HepG2 (cell line): ENCODE results near the gene GABRR2. TPM values are rescaled to one million over a fixed set of nuclear protein-coding genes. Genes with fewer than 3 reads are reported as not detected.

Experiments
- SALL1 ChIP-seq: sonication (generic); formaldehyde crosslinking; IDR thresholded peaks from 2 replicates; pipeline ENCODE4 v1.8.0; 2022; ENCODE audit warnings: mild to moderate bottlenecking, missing genetic modification reagents
- YEATS4 ChIP-seq: sonication (generic); formaldehyde crosslinking; IDR thresholded peaks from 2 replicates; pipeline ENCODE4 v1.4.0; 2020; ENCODE audit warnings: missing genetic modification reagents, borderline replicate concordance
- polyA plus RNA-seq, 8 experiments: library from polyadenylated mRNA; depleted of rRNA in 3 of 8; stranded (reverse) in 7 of 8; unstranded in 1 of 8; fragments of >200 nt; fragmentation: Illumina TruSeq in 4 of 8; extraction: Trizol in 4 of 8; gene quantifications; 2 replicates each; pipeline versions ENCODE4 v1.2.1 to v1.2.3, GENCODE V29; 2011 to 2016; ENCODE audit warnings: low read depth in 4 of 8, missing spikeins in 1 of 8, mixed read lengths in 1 of 8; ENCODE audit not compliant: insufficient read depth in 1 of 8
- total RNA-seq, 5 experiments: library from RNA; depleted of rRNA; stranded (reverse); fragments of >200 nt; fragmentation: Illumina TruSeq; extraction: Trizol; gene quantifications; 2 replicates each; pipeline ENCODE4 v1.2.3, GENCODE V29; 2016; ENCODE audit warnings: low read depth in 1 of 5
- TF ChIP-seq, protein P1 (sequence below): sonication (generic); formaldehyde crosslinking; IDR thresholded peaks from 2 replicates; pipeline ENCODE4 v1.5.1; 2020; ENCODE audit warnings: mild to moderate bottlenecking, missing genetic modification reagents, moderate library complexity
- TF ChIP-seq, protein P2 (sequence below): sonication (generic); formaldehyde crosslinking; IDR thresholded peaks from 2 replicates; pipeline ENCODE4 v1.4.0; 2020; ENCODE audit warnings: mild to moderate bottlenecking, missing genetic modification reagents
- TF ChIP-seq, protein P3 (sequence below): IDR thresholded peaks from 2 replicates; pipeline ENCODE4 v1.6.1; 2012; ENCODE audit warnings: inconsistent platforms

Gene GABRR2
- total and polyA plus RNA-seq, 2 of the 13 experiments (the other 11 are each of a cell fraction or from before 2014, with no cell fraction given), result 0.13 TPM; not detected in 1

DNA sequence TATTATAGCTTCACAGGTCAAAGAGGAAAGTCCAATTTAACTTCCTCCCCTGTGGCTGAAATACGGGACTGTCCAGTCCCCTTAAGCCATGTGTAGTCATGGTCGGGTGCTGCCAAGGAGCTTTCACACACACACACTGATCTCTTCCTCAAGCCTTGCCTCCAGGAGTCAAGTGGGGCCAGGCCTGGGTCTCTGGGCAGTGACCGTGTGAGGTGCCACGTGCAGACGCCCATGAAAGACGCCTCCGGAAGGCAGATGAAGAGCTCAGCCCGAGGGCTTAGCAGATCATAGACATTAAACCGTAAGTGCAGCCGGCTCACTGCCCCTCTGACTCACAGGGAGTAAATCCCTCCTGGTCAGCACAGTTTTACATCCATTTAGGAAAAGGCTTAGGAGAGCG, 4.2 kb downstream of the GABRR2 start (continued):
- TF ChIP-seq, protein P1, sequence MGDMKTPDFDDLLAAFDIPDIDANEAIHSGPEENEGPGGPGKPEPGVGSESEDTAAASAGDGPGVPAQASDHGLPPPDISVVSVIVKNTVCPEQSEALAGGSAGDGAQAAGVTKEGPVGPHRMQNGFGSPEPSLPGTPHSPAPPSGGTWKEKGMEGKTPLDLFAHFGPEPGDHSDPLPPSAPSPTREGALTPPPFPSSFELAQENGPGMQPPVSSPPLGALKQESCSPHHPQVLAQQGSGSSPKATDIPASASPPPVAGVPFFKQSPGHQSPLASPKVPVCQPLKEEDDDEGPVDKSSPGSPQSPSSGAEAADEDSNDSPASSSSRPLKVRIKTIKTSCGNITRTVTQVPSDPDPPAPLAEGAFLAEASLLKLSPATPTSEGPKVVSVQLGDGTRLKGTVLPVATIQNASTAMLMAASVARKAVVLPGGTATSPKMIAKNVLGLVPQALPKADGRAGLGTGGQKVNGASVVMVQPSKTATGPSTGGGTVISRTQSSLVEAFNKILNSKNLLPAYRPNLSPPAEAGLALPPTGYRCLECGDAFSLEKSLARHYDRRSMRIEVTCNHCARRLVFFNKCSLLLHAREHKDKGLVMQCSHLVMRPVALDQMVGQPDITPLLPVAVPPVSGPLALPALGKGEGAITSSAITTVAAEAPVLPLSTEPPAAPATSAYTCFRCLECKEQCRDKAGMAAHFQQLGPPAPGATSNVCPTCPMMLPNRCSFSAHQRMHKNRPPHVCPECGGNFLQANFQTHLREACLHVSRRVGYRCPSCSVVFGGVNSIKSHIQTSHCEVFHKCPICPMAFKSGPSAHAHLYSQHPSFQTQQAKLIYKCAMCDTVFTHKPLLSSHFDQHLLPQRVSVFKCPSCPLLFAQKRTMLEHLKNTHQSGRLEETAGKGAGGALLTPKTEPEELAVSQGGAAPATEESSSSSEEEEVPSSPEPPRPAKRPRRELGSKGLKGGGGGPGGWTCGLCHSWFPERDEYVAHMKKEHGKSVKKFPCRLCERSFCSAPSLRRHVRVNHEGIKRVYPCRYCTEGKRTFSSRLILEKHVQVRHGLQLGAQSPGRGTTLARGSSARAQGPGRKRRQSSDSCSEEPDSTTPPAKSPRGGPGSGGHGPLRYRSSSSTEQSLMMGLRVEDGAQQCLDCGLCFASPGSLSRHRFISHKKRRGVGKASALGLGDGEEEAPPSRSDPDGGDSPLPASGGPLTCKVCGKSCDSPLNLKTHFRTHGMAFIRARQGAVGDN (CRISPR knock-in tag), result peak; percentile 74
- TF ChIP-seq SALL1 (CRISPR knock-in tag), result peak; percentile 43; the same call in 1 of the 2 replicates
- TF ChIP-seq, protein P2, sequence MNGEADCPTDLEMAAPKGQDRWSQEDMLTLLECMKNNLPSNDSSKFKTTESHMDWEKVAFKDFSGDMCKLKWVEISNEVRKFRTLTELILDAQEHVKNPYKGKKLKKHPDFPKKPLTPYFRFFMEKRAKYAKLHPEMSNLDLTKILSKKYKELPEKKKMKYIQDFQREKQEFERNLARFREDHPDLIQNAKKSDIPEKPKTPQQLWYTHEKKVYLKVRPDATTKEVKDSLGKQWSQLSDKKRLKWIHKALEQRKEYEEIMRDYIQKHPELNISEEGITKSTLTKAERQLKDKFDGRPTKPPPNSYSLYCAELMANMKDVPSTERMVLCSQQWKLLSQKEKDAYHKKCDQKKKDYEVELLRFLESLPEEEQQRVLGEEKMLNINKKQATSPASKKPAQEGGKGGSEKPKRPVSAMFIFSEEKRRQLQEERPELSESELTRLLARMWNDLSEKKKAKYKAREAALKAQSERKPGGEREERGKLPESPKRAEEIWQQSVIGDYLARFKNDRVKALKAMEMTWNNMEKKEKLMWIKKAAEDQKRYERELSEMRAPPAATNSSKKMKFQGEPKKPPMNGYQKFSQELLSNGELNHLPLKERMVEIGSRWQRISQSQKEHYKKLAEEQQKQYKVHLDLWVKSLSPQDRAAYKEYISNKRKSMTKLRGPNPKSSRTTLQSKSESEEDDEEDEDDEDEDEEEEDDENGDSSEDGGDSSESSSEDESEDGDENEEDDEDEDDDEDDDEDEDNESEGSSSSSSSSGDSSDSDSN (CRISPR knock-in tag), result no peak
- TF ChIP-seq YEATS4, result 0 out of 2 replicates have a peak, but pooled peaks have one; percentile 38
- TF ChIP-seq, protein P3, sequence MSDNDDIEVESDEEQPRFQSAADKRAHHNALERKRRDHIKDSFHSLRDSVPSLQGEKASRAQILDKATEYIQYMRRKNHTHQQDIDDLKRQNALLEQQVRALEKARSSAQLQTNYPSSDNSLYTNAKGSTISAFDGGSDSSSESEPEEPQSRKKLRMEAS, result peak; percentile 70; the same call in 1 of the 2 replicates
